GM12875 (cell line): ENCODE measurements around the gene AKNA.
A peak's percentile ranks its signal among the peaks of the same experiment; 100 is the strongest.

Experiments used
- H3K4me3 ChIP-seq: one replicate; pipeline ENCODE4 v1.5.1; 2011; ENCODE audit warnings: low read depth, low read length, control low read depth
- TF ChIP-seq, protein P1 (sequence below): IDR thresholded peaks from 2 replicates; pipeline ENCODE4 v1.5.1; 2011; ENCODE audit warnings: low read depth, mild to moderate bottlenecking, control low read depth, inconsistent platforms, low read length, moderate library complexity, borderline replicate concordance; ENCODE audit not compliant: insufficient read depth

AKNA gene

DNA sequence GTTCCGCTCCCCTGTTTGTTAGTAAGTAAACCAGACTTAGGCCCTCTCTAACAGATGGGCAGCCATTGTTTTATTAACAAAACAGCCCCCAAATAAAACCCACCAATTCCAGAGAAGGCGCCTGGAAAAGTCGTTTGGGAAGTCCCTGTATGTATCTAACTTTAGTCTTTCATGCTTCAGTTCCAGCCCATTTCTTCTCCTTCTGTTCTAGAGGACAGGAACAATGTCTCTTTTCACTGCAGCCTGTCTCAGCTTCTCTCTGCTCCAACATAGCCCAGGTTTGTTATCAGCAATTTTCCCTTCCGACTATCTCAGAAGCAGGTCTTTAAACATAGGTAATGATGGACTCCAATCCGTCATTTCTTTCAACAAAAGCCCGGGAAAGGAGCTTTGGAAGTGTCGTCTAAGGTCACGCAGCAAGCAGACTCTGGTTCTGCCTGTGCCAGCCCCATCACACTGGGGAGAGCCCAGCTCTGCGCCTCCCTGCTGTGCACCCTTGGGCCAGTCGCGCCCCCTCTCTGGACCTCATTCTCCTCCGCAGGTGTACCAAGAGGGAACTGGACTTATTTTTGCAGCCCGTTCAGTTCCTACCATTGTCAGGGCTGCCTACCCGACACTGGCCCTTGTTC, 9.6 kb upstream of the AKNA start:
- peak overlapping the region; percentile 67 for H3K4me3 ChIP-seq
- TF ChIP-seq, protein P1, sequence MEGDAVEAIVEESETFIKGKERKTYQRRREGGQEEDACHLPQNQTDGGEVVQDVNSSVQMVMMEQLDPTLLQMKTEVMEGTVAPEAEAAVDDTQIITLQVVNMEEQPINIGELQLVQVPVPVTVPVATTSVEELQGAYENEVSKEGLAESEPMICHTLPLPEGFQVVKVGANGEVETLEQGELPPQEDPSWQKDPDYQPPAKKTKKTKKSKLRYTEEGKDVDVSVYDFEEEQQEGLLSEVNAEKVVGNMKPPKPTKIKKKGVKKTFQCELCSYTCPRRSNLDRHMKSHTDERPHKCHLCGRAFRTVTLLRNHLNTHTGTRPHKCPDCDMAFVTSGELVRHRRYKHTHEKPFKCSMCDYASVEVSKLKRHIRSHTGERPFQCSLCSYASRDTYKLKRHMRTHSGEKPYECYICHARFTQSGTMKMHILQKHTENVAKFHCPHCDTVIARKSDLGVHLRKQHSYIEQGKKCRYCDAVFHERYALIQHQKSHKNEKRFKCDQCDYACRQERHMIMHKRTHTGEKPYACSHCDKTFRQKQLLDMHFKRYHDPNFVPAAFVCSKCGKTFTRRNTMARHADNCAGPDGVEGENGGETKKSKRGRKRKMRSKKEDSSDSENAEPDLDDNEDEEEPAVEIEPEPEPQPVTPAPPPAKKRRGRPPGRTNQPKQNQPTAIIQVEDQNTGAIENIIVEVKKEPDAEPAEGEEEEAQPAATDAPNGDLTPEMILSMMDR: no peak

DNA sequence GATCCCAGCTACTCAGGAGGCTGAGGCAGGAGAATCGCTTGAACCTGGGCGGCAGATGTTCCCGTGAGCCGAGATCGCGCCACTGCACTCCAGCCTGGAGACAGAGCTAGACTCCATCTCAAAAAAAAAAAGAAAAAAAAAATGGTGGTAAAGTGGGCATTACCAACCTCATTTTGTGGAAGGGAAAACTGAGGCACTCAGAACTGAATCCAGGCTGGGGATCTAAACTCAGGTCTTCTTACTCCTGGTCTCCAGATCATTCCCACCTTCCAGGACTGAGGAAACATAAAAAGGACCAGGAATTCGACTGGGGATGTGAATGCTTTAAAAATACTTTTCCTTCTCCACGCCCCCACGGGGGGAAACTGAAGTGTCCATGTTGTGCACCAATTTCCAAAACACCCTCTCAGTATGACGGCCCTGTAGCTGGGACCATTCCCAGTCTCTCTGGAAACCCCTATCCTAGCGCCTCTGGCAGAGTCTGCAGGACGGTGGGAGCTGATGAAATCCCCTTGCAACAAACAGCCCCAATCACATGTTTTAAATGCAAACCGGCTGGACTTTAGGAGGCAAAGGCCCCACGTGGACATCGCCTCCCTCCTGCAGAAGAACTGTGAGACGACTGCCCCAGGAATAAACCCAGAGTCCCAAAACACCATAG, 8.9 kb upstream of the AKNA start:
- peak overlapping the region; percentile 67 for H3K4me3 ChIP-seq
- TF ChIP-seq, protein P1: no peak

DNA sequence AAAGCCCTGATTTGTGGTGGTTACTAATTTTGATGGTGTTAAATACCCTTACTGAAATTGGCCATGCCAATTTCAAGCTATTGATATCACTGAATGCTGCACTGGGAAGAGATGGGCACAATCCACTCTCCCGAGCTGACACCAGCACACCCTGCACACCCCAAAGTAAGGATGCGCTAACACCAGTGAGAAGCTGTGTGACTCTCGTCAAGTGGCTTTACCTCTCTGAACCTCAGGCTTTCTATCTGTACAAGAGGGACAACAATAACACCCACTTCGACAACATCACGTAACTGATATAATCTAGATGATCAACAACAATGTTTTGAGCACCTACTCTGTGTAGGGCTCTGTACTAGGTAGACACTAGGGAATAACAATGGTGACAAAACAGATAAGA, 8.0 kb upstream of the AKNA start:
- TF ChIP-seq, protein P1: no peak
- no peak overlapping the region for H3K4me3 ChIP-seq

DNA sequence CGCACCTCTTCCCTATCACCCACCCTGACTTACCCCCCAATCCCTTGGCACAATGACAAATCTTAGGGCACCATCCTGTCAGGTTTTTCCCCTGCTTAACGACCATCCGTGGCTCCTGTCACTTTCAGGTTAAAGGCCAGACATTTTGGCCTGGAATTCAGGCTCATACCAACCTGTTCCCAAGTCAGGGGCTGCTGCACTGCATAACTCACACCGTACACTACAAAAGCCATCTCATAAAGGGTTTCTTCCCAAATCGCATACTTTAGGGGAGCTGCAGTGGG, 7.5 kb upstream of the AKNA start:
- TF ChIP-seq, protein P1: no peak
- H3K4me3 ChIP-seq: no peak overlapping the region

DNA sequence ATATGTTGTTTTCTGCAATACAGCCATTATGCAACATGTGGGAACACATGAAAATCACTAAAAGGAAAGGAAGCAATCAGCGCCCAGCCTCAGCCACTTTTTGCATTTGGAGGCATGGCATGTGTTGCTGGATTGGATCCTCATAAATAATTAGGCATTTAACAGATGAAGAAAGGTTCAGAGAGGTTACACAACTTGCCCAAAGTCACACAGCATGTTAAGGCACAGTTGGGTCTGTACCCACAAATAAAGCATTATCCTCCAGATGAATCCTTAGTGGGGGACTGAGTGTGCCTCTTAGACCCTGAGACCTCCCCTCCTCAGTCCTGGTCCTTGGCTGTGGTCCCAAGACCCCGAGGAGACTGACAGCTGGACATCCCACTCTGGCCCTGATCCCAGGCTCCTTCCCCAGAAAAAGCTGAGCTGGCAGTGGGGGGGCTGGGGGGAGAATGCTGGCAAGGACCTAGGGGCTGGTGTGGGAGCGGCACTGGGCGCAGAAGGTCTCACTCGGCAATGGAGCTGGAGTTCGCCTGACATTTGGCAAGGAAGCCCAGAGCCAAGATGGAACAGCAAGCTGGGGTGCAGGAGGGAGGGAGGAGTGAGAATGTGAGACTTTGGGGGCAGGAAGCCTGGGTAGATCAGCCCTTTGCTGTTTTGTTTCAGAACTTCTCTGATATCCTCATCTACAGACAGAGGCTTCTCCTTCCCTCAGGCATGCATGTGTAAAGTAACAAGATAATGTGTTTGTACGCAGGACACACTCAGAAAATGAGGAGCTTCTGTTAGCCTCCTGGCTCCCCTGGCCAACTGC, 6.9 kb upstream of the AKNA start:
- H3K4me3 ChIP-seq: no peak overlapping the region
- TF ChIP-seq, protein P1: no peak

DNA sequence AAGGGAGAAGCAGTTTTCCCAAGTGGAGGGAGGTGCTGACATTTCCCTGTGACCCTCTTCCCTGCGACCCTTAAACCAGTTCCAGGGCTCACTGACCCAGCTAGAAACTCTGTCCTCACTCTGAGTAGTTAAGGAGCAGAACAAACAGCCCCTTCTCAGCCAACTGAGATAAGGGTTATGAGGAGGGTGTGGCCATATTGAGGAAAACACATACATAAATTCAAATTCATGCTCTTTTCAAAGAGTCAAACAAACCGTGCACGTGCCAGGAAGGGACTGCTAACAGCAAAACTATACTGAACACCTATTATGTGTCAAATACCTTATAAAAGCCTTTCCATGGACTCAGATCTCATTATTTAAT, 4.9 kb upstream of the AKNA start:
- TF ChIP-seq, protein P1: no peak
- no peak overlapping the region for H3K4me3 ChIP-seq

DNA sequence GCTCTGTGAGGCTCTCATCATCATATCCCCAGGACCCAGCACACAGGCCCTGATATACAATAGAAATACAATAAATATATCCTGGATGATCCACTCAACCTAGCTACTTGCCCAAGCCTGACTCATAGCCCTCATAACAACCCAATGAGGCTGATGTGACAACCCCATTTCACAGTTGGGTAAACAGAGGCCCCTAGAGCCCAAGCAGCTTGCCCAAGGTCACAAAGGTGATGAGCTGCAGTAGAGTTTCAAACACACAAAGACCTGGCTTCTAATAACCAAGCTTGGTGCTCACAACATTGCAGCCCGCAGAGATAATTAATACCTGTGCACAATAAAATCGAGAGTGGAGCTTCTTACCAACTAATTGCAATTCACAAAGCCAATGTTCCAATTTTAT, 3.2 kb upstream of the AKNA start:
- TF ChIP-seq, protein P1: no peak
- H3K4me3 ChIP-seq: no peak overlapping the region
